ENCODE results near the gene HLA-A. TPM values are rescaled to one million over a fixed set of nuclear protein-coding genes. Genes with fewer than 3 reads are reported as not detected.

The HLA-A gene
- total RNA-seq, 3 donors from 2014 or later (not counting 1 experiment from before 2014, with no cell fraction given), result 2,088 to 2,855 (median 2,731) TPM

DNA sequence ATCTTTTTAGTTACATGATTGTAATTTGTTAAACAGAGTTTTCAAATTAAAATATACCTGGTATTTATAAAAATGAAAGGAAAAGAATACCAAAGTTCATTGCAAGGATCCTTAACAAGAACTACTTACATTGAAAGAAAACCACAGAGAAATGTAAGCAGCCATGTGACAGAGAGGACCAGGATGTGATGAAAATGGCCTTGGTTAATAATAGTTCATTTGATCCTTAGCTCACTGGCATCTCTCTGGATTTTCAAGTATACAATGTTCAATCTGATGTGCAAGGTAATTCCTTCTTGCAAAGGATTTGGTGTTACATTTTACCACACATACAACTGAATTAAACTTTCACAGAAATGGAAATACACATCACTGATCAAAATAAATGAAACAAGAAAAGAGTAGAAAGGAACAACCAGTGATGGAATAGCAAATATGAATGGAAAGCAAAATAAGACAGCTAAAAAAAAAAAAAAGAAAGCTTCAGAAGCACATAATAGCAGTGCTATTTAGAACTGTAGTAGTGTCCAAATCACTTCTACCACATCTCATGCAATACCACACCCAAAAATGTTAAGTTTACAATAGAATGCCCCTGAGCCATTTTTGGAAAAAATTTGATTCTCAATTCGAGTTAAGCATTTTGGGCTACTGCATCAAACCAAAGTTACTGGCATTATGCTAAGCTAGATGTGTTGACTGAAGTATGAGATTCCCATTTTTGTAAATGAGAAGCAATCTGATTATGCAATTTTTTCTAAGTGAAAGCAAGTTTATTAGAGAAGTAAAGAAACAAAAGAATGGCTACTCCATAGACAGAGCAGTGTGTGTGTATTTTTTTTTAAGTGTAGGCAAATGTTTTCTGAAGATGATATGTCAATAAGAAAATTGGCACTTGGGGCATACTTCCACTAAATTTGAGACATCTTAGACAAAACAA, 22.6 kb upstream of the HLA-A start:
- no peak overlapping the region for H3K27ac ChIP-seq (ENCODE audit: low read length)
- H3K27me3 ChIP-seq (ENCODE audit: control insufficient read depth, insufficient read depth, low read length), result no peaks in the 10 kb centered on the region
- no peaks in the 10 kb centered on the region for H3K9me3 Mint-ChIP-seq
- intact Hi-C loops (cut with micrococcal nuclease), result no loop called here
- H3K36me3 ChIP-seq (ENCODE audit: control insufficient read depth, insufficient read depth, low read length), result no peaks in the 10 kb centered on the region
- no peak overlapping the region for H3K4me3 Mint-ChIP-seq
- DNase-seq (no peak), ATAC-seq (no peak)
- H3K27ac Mint-ChIP-seq, result no peak overlapping the region
- TF ChIP-seq, protein P1, sequence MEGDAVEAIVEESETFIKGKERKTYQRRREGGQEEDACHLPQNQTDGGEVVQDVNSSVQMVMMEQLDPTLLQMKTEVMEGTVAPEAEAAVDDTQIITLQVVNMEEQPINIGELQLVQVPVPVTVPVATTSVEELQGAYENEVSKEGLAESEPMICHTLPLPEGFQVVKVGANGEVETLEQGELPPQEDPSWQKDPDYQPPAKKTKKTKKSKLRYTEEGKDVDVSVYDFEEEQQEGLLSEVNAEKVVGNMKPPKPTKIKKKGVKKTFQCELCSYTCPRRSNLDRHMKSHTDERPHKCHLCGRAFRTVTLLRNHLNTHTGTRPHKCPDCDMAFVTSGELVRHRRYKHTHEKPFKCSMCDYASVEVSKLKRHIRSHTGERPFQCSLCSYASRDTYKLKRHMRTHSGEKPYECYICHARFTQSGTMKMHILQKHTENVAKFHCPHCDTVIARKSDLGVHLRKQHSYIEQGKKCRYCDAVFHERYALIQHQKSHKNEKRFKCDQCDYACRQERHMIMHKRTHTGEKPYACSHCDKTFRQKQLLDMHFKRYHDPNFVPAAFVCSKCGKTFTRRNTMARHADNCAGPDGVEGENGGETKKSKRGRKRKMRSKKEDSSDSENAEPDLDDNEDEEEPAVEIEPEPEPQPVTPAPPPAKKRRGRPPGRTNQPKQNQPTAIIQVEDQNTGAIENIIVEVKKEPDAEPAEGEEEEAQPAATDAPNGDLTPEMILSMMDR (IDR thresholded peaks at IDR 0.05), result no peak
- no peaks in the 10 kb centered on the region for H3K9me3 ChIP-seq (ENCODE audit: control insufficient read depth, insufficient read depth, low read length)
- H3K4me1 ChIP-seq (ENCODE audit: control insufficient read depth, insufficient read depth, low read length), result no peaks in the 10 kb centered on the region
- peaks cover 0 to 5% of the 10 kb centered on the region in 2 donors for H3K27me3 Mint-ChIP-seq (ENCODE audit: low read depth in 2 of 2)
- H3K4me1 Mint-ChIP-seq, result peaks cover 0 to 3% of the 10 kb centered on the region in 2 donors
- no peak overlapping the region for H3K4me3 ChIP-seq (ENCODE audit: low read length)
- 65% methylated on average over 1 of the region's 1 CpG for WGBS (ENCODE audit: insufficient coverage)
- H3K36me3 Mint-ChIP-seq, result no peaks in the 10 kb centered on the region

- Mint-ChIP-seq H3K27ac (no peak overlapping the region), H3K4me1 (peaks cover 6 to 28% of the 10 kb centered on the region in 2 donors), H3K4me3 (no peak overlapping the region), H3K9me3 (no peaks in the 10 kb centered on the region), H3K27me3 (ENCODE audit: low read depth in 2 of 2) (peaks cover 0 to 2% of the 10 kb centered on the region in 2 donors), H3K36me3 (no peaks in the 10 kb centered on the region)
- Histone ChIP-seq H3K4me1 (ENCODE audit: control insufficient read depth, insufficient read depth, low read length) (peaks cover 17% of the 10 kb centered on the region), H3K36me3 (ENCODE audit: control insufficient read depth, insufficient read depth, low read length) (no peaks in the 10 kb centered on the region), H3K27ac (ENCODE audit: low read length) (no peak overlapping the region), H3K4me3 (ENCODE audit: low read length) (no peak overlapping the region), H3K9me3 (ENCODE audit: control insufficient read depth, insufficient read depth, low read length) (no peaks in the 10 kb centered on the region), H3K27me3 (ENCODE audit: control insufficient read depth, insufficient read depth, low read length) (no peaks in the 10 kb centered on the region)
- TF ChIP-seq, protein P1 (IDR thresholded peaks at IDR 0.05), result no peak
- ATAC-seq, result no peak
- intact Hi-C loops (cut with micrococcal nuclease), result no loop called here
- no peak for DNase-seq
- WGBS (ENCODE audit: insufficient coverage), result 100% methylated on average over 1 of the region's 3 CpGs
Observed at GRCh38 chr6:29924287-29924686, 18.0 kb upstream of the HLA-A start.

GRCh38 chr6:29924731-29925130, 17.6 kb upstream of the HLA-A start:
- Mint-ChIP-seq H3K4me3 (no peak overlapping the region), H3K27ac (peak overlapping the region in 1 of 2 donors; percentile 91), H3K9me3 (no peaks in the 10 kb centered on the region), H3K4me1 (peaks cover 6 to 28% of the 10 kb centered on the region in 2 donors), H3K36me3 (no peaks in the 10 kb centered on the region), H3K27me3 (ENCODE audit: low read depth in 2 of 2) (peaks cover 0 to under 1% of the 10 kb centered on the region in 2 donors)
- Histone ChIP-seq H3K27ac (ENCODE audit: low read length) (no peak overlapping the region), H3K9me3 (ENCODE audit: control insufficient read depth, insufficient read depth, low read length) (no peaks in the 10 kb centered on the region), H3K4me3 (ENCODE audit: low read length) (no peak overlapping the region), H3K36me3 (ENCODE audit: control insufficient read depth, insufficient read depth, low read length) (no peaks in the 10 kb centered on the region), H3K4me1 (ENCODE audit: control insufficient read depth, insufficient read depth, low read length) (peaks cover 17% of the 10 kb centered on the region), H3K27me3 (ENCODE audit: control insufficient read depth, insufficient read depth, low read length) (no peaks in the 10 kb centered on the region)
- DNase-seq (peak in 1 of 2 donors; percentile 35), ATAC-seq (no peak)
- WGBS (ENCODE audit: insufficient coverage), result 64% methylated on average over 3 of the region's 3 CpGs
- TF ChIP-seq, protein P1 (IDR thresholded peaks at IDR 0.05), result no peak
- intact Hi-C loops (cut with micrococcal nuclease), result loop anchor here (5.0 kb wide), 2 partner anchors 37 to 43 kb away; no protein-coding TSS in a partner anchor
